HG03039 (cell line): Measurements from ENCODE around the gene APOL2.
"Not testable (repeated sequence)": the region's sequence is repeated elsewhere in the genome, so short reads cannot be mapped to it uniquely, and the experiment has no call there.

Experiments used
- ATAC-seq: cut with Tn5 transposase; IDR thresholded peaks from one replicate; pipeline ENCODE4 v1.9.1; 2021; ENCODE audit warnings: mild to moderate bottlenecking, moderate library complexity; ENCODE audit not compliant: unreplicated experiment

The APOL2 gene

GRCh38 chr22:36263886-36264664 lies 24.7 kb upstream of the APOL2 start:
- ATAC-seq = not testable (repeated sequence)

- ATAC-seq = not testable (repeated sequence)
Observed at GRCh38 chr22:36263216-36263673, 23.9 kb upstream of the APOL2 start.

GRCh38 chr22:36262307-36262706 lies 23.0 kb upstream of the APOL2 start:
- not testable (repeated sequence) for ATAC-seq

- ATAC-seq = not testable (repeated sequence)
Observed at GRCh38 chr22:36261675-36262074, 22.3 kb upstream of the APOL2 start.

- ATAC-seq = no peak
Observed at GRCh38 chr22:36259615-36260300, 20.4 kb upstream of the APOL2 start.

GRCh38 chr22:36258701-36259614 lies 19.6 kb upstream of the APOL2 start:
- ATAC-seq = no peak

GRCh38 chr22:36257948-36258670 lies 18.8 kb upstream of the APOL2 start:
- no peak for ATAC-seq

- no peak for ATAC-seq
Observed at GRCh38 chr22:36257308-36257707, 18.0 kb upstream of the APOL2 start.

GRCh38 chr22:36256478-36256877 lies 17.2 kb upstream of the APOL2 start:
- ATAC-seq = no peak

- not testable (repeated sequence) for ATAC-seq
Observed at GRCh38 chr22:36255572-36255971, 16.2 kb upstream of the APOL2 start.

GRCh38 chr22:36253523-36254490 lies 14.5 kb upstream of the APOL2 start:
- no peak for ATAC-seq

GRCh38 chr22:36252754-36253522 lies 13.6 kb upstream of the APOL2 start, which contains the start of gene APOL1:
APOL1 (plus strand) TSS chr22:36253133; CDS start chr22:36254956, 1,823 bp downstream.
- no peak for ATAC-seq

GRCh38 chr22:36251979-36252608 lies 12.8 kb upstream of the APOL2 start:
- ATAC-seq = not testable (repeated sequence)

GRCh38 chr22:36250292-36250960 lies 11.1 kb upstream of the APOL2 start:
- ATAC-seq = not testable (repeated sequence)

- ATAC-seq = no peak
Observed at GRCh38 chr22:36249160-36249559, 9.8 kb upstream of the APOL2 start.

GRCh38 chr22:36247955-36248354 lies 8.6 kb upstream of the APOL2 start:
- ATAC-seq = no peak

- ATAC-seq = no peak
Observed at GRCh38 chr22:36246718-36247117, 7.4 kb upstream of the APOL2 start.
